B cell (primary cell): ENCODE results near the gene ZNF423. TPM values are rescaled to one million over a fixed set of nuclear protein-coding genes. Genes with fewer than 3 reads are reported as not detected.

Source experiments
- ATAC-seq: fragments of 200-7000 bp; cut with Tn5 transposase; one replicate; pipeline ENCODE4 v1.10.0; 2021; ENCODE audit warnings: low read depth, mild to moderate bottlenecking, moderate number of reproducible peaks, moderate library complexity
- CTCF ChIA-PET: fragments of 350-600 bp; sonication (Branson Sonifier 250); formaldehyde crosslinking; loops from one replicate; lab custom pipeline; 2021; ENCODE audit warnings: antibody characterized with exemption, inconsistent platforms; lab: Charles Lee
- POLR2A ChIA-PET: fragments of 350-600 bp; sonication (Branson Sonifier 250); formaldehyde crosslinking; loops from one replicate; lab custom pipeline; 2021; ENCODE audit warnings: antibody characterized with exemption; lab: Charles Lee
- DNase-seq: peaks from one replicate; pipeline ENCODE4 v3.0.0; 2013
- H2AFZ ChIP-seq: 2 replicates; pipeline ENCODE4 v1.6.1; 2012; ENCODE audit warnings: mild to moderate bottlenecking, low read depth, low read length; ENCODE audit not compliant: insufficient read depth, poor library complexity, severe bottlenecking
- H3K27ac ChIP-seq, 2 donors: 1 replicate in 1 of 2; 2 replicates in 1 of 2; pipeline ENCODE4 v1.5.1; 2012 to 2013; ENCODE audit warnings: low read length in 2 of 2, mild to moderate bottlenecking in 2 of 2, moderate library complexity in 1 of 2
- H3K27me3 ChIP-seq, 4 experiments: fragments of 200-600 bp in 1 of 4; sonication (generic) in 1 of 4; replicated peaks in 1 of 4; 1 replicate in 2 of 4; 2 replicates in 2 of 4; pipeline versions ENCODE4 v1.6.1 to v1.7.0; 2013 to 2016; ENCODE audit warnings: low read length in 3 of 4, mild to moderate bottlenecking in 2 of 4, mixed read lengths in 1 of 4, moderate library complexity in 1 of 4; ENCODE audit not compliant: insufficient read depth in 4 of 4, control insufficient read depth in 3 of 4; ENCODE audit errors: control extremely low read depth in 1 of 4
- H3K36me3 ChIP-seq, 2 experiments: replicated peaks in 1 of 2; 1 replicate in 1 of 2; 2 replicates in 1 of 2; pipeline versions ENCODE4 v1.6.1 to v1.7.1; 2013; ENCODE audit warnings: low read length in 1 of 2; ENCODE audit not compliant: insufficient read depth in 2 of 2, control insufficient read depth in 1 of 2; ENCODE audit errors: control extremely low read depth in 1 of 2, extremely low read depth in 1 of 2
- H3K4me1 ChIP-seq, 2 donors: fragments of 200-600 bp in 1 of 2; sonication (generic) in 1 of 2; 1 replicate in 1 of 2; 2 replicates in 1 of 2; pipeline versions ENCODE4 v1.5.1 to v1.6.1; 2013 to 2017; ENCODE audit warnings: low read length in 2 of 2; ENCODE audit not compliant: control insufficient read depth in 2 of 2, insufficient read depth in 2 of 2
- H3K4me2 ChIP-seq: replicated peaks from 2 replicates; pipeline ENCODE3; 2012; ENCODE audit warnings: mild to moderate bottlenecking, low read depth, low read length; ENCODE audit not compliant: poor library complexity, severe bottlenecking
- H3K4me3 ChIP-seq, 5 experiments: fragments of 200-600 bp in 1 of 5; sonication (generic) in 1 of 5; 1 replicate in 3 of 5; 2 replicates in 2 of 5; pipeline versions ENCODE4 v1.5.1 to v1.7.0; 2011 to 2016; ENCODE audit warnings: low read length in 4 of 5, mild to moderate bottlenecking in 4 of 5, low read depth in 2 of 5, control low read depth in 1 of 5, moderate library complexity in 1 of 5; ENCODE audit not compliant: insufficient read depth in 1 of 5; ENCODE audit errors: control extremely low read depth in 1 of 5, extremely low read depth in 1 of 5
- H3K79me2 ChIP-seq: fragments of 200-600 bp; sonication (generic); one replicate; pipeline ENCODE4 v1.6.0; 2016; ENCODE audit warnings: low read length; ENCODE audit not compliant: control insufficient read depth, insufficient read depth
- H3K9ac ChIP-seq: fragments of 200-600 bp; sonication (generic); 2 replicates; pipeline ENCODE4 v1.6.1; 2017; ENCODE audit warnings: mild to moderate bottlenecking, low read length, moderate library complexity
- H3K9me3 ChIP-seq, 3 donors: one replicate each; pipeline versions ENCODE4 v1.6.1 to v1.7.1; 2013; ENCODE audit warnings: low read length in 2 of 3; ENCODE audit not compliant: control insufficient read depth in 2 of 3, insufficient read depth in 1 of 3; ENCODE audit errors: control extremely low read depth in 1 of 3
- H4K20me1 ChIP-seq: 2 replicates; pipeline ENCODE4 v1.6.0; 2012; ENCODE audit warnings: mild to moderate bottlenecking, low read length; ENCODE audit not compliant: insufficient read depth, control insufficient read depth, poor library complexity, severe bottlenecking
- H3K27ac Mint-ChIP-seq: one replicate; pipeline ENCODE4 v1.8.0; 2021; ENCODE audit warnings: mixed read lengths
- H3K27me3 Mint-ChIP-seq: one replicate; pipeline ENCODE4 v1.8.0; 2021; ENCODE audit warnings: mixed read lengths
- H3K4me1 Mint-ChIP-seq: one replicate; pipeline ENCODE4 v1.8.0; 2021; ENCODE audit warnings: mixed read lengths
- H3K4me3 Mint-ChIP-seq: one replicate; pipeline ENCODE4 v1.8.0; 2021; ENCODE audit warnings: mixed read lengths
- H3K9me3 Mint-ChIP-seq: one replicate; pipeline ENCODE4 v1.8.0; 2022; ENCODE audit warnings: mixed read lengths; ENCODE audit not compliant: insufficient read depth
- EZH2 ChIP-seq: IDR thresholded peaks from 2 replicates; pipeline ENCODE4 v1.6.1; 2012; ENCODE audit warnings: borderline replicate concordance, low read depth, mild to moderate bottlenecking, moderate library complexity, low read length; ENCODE audit not compliant: insufficient read depth, poor library complexity, severe bottlenecking
- WGBS: methylation state at CpG from one replicate; pipeline ENCODE4 v1.1.5; 2013; ENCODE audit warnings: missing lambda C conversion rate; ENCODE audit not compliant: insufficient coverage; 5-methylcytosine and 5-hydroxymethylcytosine counted together
- intact Hi-C: fragments of 100-400 bp; cut with micrococcal nuclease; formaldehyde crosslinking; loops from one replicate; pipeline ENCODE4 v1.10.0; 2022
- polyA plus RNA-seq: library from polyadenylated mRNA; depleted of rRNA; stranded (reverse); fragments of >200 nt; gene quantifications from 2 replicates; pipeline ENCODE4 v1.2.3, GENCODE V29; 2012
- total RNA-seq, 2 donors: library from RNA; stranded (reverse); fragments of 120-200 nt in 1 of 2; gene quantifications; 1 replicate in 1 of 2; 2 replicates in 1 of 2; pipeline versions ENCODE4 v1.2.3 to v1.2.4, GENCODE V29; 2013 to 2022
- TF ChIP-seq, protein P1 (sequence below): fragments of 200-600 bp; IDR thresholded peaks from one replicate; pipeline ENCODE4 v1.8.0; 2022; ENCODE audit warnings: antibody characterized with exemption, mild to moderate bottlenecking

ZNF423 gene
- total and polyA plus RNA-seq, 2 donors (not counting 1 experiment from before 2014, with no cell fraction given): not detected

DNA sequence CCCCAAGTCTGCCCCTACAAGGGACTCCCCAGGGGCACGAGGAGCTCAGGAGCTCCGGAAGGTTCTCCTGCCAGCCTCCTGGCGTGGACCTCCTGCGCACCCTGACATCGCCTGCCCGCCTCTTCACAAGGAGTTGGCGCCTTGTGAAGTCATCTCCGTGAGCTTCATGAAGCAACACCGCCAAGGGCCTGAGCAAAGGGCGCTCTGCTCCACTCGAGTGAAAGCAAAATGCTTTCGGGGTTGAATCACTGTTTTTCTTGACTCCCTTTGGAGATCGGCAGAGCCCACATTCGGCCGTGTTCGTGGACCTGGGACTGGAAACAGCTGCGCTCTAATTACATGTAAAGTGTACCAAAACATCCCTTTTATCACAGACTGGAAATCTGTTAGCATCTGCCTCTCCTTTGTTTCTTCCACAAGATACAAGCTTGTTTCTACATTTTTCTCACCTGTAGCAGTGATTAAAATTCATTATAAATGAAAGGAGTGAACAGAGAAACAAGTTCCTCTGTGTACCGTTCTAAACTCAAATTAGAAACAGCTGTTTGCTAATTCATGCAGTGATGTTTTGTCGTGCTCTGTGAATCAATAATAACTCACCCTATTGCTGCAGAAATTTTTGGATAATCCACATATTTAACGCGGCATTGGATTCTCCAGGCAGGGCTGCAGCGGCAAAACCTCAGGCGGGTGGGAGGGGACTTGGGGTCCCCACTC is 203.3 kb downstream of the ZNF423 start:
- Histone ChIP-seq H3K4me3 (no peak overlapping the region), H3K9ac (no peak overlapping the region), H3K79me2 (no peaks in the 10 kb centered on the region), H3K9me3 (peaks cover 3 to 12% (median 3%) of the 10 kb centered on the region in 3 donors), H4K20me1 (no peaks in the 10 kb centered on the region), H3K4me2 (no peak overlapping the region), H2AFZ (no peak overlapping the region), H3K27me3 (no peaks in the 10 kb centered on the region), H3K27ac (no peak overlapping the region), H3K36me3 (no peaks in the 10 kb centered on the region), H3K4me1 (no peaks in the 10 kb centered on the region)
- Mint-ChIP-seq H3K27ac (no peak overlapping the region), H3K27me3 (no peaks in the 10 kb centered on the region), H3K9me3 (peaks cover 10% of the 10 kb centered on the region), H3K4me1 (no peaks in the 10 kb centered on the region), H3K4me3 (no peak overlapping the region)
- POLR2A ChIA-PET: no interaction called here
- CTCF ChIA-PET: no interaction called here
- WGBS: 98% methylated on average over 20 of the region's 23 CpGs
- intact Hi-C loops: no loop called here
- DNase-seq (no peak), ATAC-seq (no peak)
- TF ChIP-seq, protein P1, sequence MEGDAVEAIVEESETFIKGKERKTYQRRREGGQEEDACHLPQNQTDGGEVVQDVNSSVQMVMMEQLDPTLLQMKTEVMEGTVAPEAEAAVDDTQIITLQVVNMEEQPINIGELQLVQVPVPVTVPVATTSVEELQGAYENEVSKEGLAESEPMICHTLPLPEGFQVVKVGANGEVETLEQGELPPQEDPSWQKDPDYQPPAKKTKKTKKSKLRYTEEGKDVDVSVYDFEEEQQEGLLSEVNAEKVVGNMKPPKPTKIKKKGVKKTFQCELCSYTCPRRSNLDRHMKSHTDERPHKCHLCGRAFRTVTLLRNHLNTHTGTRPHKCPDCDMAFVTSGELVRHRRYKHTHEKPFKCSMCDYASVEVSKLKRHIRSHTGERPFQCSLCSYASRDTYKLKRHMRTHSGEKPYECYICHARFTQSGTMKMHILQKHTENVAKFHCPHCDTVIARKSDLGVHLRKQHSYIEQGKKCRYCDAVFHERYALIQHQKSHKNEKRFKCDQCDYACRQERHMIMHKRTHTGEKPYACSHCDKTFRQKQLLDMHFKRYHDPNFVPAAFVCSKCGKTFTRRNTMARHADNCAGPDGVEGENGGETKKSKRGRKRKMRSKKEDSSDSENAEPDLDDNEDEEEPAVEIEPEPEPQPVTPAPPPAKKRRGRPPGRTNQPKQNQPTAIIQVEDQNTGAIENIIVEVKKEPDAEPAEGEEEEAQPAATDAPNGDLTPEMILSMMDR: no peak
- no peak for TF ChIP-seq EZH2

DNA sequence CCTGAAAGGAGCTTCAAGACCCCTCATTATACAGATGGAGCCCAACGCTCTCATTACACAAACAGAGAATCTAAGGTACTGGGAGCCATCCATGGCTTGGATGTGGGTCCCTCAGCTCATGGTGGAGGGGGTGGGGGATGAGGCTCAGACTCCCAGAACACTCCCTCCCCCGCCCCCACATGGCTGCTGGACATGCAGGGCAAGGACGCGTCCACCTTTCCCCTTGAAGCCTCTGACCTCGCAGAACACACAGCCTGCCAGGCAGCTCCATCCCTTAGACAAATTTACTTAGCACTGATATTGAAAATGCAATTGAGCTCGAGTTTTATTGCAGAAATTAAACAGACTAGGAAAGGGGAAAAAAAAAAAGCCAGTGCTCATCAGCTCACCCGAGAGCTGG is 203.9 kb downstream of the ZNF423 start:
- no peaks in the 10 kb centered on the region for H3K36me3 ChIP-seq
- no peak overlapping the region for H3K4me3 ChIP-seq
- no peak overlapping the region for H2AFZ ChIP-seq
- H3K27me3 ChIP-seq: no peaks in the 10 kb centered on the region
- DNase-seq: no peak
- ATAC-seq: no peak
- H3K27ac ChIP-seq: no peak overlapping the region
- ChIA-PET POLR2A (no interaction called here), CTCF (no interaction called here)
- intact Hi-C loops: no loop called here
- WGBS: 100% methylated on average over 1 of the region's 7 CpGs
- TF ChIP-seq, protein P1: no peak
- no peak for TF ChIP-seq EZH2
- no peak overlapping the region for H3K4me2 ChIP-seq
- no peaks in the 10 kb centered on the region for H3K4me1 Mint-ChIP-seq
- no peaks in the 10 kb centered on the region for H3K79me2 ChIP-seq
- H3K4me3 Mint-ChIP-seq: no peak overlapping the region
- peaks cover 4 to 18% (median 5%) of the 10 kb centered on the region in 3 donors for H3K9me3 ChIP-seq
- no peak overlapping the region for H3K27ac Mint-ChIP-seq
- H3K9ac ChIP-seq: no peak overlapping the region
- H3K4me1 ChIP-seq: no peaks in the 10 kb centered on the region
- peaks cover 14% of the 10 kb centered on the region for H3K9me3 Mint-ChIP-seq
- no peaks in the 10 kb centered on the region for H3K27me3 Mint-ChIP-seq
- H4K20me1 ChIP-seq: no peaks in the 10 kb centered on the region
